CD4-positive, alpha-beta T cell treated with Interferon alpha-2 for 1 hour (primary cell): ENCODE measurements around the gene TUBGCP3.
"Not testable (repeated sequence)": the region's sequence is repeated elsewhere in the genome, so short reads cannot be mapped to it uniquely, and the experiment has no call there.

Experiments used
- DNase-seq, 2 donors: peaks; one replicate each; pipeline ENCODE4 v3.0.0-alpha.2; 2020 to 2022

Gene TUBGCP3

GRCh38 chr13:112576191-112576590, 11.8 kb downstream of the TUBGCP3 start:
- DNase-seq, result no peak

DNA sequence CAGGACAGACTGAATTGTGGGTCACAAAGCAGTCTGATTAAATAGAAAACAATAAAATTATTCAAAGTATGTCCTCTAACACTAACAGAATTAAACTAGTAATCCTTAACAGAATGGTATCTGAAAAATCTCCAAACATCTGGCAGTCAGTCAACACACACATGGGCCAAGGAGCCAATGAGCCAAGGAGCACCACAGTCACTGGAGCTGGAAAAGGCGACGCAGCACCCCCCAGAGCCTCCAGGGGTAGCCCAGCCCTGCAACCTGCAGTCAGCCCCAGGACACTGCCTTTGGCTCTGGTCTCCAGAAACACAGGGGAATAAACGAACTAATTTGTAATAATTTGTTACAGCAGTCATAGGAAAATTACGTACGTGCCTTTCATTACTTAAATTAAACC, 12.3 kb downstream of the TUBGCP3 start:
- no peak for DNase-seq

- no peak for DNase-seq
These were observed 12.9 kb downstream of the TUBGCP3 start for GRCh38 chr13:112574834-112575613.

DNA sequence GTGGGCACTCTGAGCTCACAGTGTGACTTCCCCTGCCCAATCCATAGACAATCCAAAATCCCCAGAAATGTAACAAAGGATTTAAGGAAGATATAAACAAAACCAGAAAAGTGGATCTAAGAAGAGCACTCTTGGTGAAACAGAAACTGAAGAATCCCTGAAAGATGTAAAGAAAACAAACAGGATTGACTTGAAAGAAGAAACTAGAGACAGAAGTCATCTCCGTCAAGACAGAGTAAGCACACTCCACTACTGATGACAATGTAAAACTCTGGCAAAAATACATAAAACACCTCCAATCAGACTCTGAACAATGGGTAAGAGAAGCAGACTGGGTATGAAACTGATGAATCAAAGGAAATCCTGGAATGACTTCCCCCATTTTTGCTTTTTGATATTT, 13.5 kb downstream of the TUBGCP3 start:
- DNase-seq, result no peak

DNA sequence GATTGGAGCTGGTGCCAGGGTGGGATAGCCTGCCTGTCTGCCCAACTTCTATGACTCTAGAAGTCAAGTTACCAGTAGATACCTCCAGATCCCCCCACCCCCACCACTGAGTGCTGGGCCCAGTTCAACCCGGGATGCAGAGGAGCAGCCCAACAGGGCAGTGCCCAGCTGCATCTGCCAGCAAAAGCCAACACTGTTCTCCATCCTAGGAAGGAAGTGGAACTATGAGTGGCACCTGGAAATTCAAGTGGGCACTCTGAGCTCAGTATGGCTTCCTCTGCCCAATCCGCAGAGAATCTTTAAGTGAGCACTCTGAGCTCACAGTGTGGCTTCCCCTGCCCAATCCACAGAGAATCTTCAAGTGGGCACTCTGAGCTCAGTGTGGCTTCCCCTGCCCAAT, 14.2 kb downstream of the TUBGCP3 start:
- no peak for DNase-seq

DNA sequence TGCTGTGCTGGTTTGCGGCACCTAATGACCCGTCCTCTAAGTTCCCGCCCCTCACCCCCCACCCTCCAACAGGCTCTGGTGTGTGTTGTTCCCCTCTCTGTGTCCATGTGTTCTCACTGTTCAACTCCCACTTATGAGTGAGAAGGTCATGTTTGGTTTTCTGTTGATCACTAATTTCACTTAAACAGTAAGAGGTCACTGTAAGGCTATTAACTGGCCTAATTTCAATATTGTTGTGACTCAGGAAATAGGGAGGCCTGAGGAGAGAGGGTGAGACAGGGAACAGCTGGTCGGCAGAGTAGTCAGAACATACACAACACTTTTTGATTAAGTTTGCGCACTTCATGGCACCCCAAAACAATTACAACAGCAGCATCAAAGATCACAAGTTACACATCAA, 15.6 kb downstream of the TUBGCP3 start:
- DNase-seq, result no peak

DNA sequence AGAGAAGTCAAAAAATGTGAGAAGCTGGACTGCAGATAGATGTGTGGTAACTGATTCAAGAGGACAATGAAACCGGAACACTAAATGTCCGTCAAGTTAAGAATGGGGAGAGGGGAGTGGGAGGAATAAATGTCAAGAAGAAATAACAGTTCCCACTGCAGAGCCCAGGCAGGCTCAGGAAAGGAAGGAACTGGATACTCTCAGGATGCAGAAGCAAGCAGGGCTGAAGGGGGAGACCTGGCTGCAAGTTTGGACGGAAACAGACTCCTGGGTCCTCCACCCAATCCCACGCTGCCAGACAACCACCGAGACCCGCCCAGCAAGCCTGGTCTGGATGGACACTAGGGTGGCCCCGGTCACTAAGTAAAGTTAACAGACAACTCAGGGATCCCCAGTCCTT, 18.1 kb downstream of the TUBGCP3 start:
- no peak for DNase-seq

GRCh38 chr13:112567161-112567862, 20.6 kb downstream of the TUBGCP3 start:
- no peak for DNase-seq

GRCh38 chr13:112562786-112563383, 25.1 kb downstream of the TUBGCP3 start:
- DNase-seq, result no peak

GRCh38 chr13:112562254-112562653, 25.7 kb downstream of the TUBGCP3 start:
- DNase-seq, result no peak

GRCh38 chr13:112561478-112561877, 26.5 kb downstream of the TUBGCP3 start:
- DNase-seq, result no peak

GRCh38 chr13:112558696-112559418, 29.1 kb downstream of the TUBGCP3 start:
- no peak for DNase-seq

DNA sequence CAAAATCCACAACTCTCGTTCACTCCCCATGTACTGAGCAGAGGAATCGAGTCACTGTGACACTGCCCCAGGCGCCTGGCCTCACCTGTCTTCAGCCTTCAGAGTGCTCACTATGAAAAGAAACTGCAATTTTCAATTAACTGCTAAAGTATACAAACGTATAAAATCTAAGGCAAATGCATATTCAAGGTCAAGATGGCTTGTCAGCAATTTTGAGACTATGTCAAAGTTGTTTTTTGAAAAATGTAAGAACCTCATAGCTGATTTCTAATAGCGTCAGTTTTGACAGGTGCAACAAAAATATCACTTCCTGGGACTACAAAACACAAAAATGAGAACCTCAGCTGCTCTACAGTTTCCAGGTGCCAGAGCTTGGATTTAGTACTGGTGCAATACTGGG, 31.4 kb downstream of the TUBGCP3 start:
- no peak for DNase-seq

DNA sequence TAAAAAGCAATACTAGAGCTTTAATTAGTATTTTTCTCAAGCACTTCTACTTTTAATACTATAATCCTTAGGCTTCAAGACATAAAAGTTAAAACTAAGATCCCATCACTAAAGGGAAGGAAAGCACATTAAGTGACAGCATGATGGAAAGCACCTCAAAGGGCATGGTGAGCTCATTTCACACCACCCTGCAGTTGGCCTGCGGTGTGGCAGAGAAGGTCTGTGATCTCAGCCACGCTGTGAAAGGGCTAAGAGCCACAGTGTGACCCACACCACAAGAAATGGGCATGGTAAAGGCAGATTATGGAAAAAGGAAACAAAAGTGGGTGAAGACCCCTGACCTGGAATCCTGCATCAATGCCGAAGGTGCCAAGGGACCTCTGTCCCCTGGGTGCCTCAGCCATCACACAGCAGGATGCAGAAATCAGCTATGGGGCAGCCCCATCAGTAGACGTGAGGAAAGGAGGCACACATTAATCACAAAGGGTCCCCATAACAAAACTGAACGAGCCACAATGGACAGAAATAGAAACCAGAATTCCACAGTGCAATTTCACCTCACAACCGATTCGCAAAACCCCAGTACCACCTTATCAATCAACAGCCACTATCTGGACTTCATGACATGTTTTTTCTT, 33.6 kb downstream of the TUBGCP3 start:
- DNase-seq, result no peak

GRCh38 chr13:112548975-112549374, 39.0 kb downstream of the TUBGCP3 start:
- DNase-seq, result not testable (repeated sequence)

DNA sequence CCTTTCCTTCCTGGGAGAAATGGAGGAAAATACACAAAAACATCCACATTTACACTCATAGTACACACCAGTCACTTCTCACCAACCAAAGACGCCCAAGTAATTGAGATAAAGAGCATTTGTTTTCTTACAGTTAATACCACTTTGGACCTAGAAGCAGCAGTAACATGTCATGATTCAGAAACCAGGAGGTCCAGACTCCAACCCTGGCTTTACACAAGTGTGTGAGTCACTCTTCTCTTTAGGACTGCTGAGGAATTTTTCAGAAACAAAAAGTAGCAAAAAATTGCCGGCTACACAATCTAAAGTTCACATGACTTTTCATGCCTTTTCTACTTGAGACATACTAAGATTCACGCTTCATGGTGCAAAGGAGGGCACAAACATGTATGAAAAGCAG, 42.1 kb downstream of the TUBGCP3 start:
- DNase-seq, result no peak

GRCh38 chr13:112532837-112533745, 54.9 kb downstream of the TUBGCP3 start:
- DNase-seq, result no peak

DNA sequence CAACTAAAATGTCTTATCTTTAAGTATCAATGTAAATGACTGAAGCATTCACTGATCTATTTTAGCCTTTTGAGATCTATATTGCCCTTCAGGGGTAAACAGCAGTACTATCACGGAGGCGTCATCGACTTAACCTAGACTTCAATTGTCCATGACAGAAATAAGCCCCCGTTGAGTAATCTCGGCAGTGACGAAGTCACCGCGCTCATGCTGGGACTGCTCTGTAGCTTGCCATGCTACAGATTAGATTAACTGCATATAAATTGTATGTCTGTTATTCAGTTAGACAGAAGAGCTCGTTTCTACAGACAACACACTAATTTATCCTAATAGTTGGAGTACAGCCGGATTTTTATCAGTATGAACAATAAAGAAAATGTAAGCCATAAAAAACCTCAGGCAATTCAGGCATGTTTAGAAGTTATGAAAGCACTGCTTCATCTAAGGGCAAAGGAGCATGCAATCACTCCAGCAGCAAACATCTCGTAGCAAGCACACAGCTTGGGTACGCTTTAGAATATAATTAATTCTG, 56.6 kb downstream of the TUBGCP3 start:
- DNase-seq, result no peak

- no peak for DNase-seq
These were observed 57.1 kb downstream of the TUBGCP3 start for GRCh38 chr13:112530861-112531260.

DNA sequence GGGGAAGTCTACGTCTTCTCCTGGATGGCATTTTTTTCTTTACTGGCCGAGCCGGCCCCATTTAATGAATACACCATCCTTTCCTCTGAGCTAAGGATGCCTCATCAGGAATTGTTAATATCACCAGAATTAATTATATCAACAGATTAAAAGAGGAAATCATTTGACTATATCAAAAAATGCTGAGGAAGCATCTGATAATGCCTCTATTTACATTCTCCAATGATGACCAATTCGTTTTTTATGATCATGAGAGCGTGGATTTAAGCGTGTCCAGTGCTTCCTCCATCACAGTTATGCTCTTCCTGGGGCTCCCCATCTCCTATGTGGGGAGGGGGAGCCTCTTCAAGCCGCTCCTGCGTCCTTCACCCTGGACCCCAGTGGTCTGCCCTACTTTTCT, 58.7 kb downstream of the TUBGCP3 start:
- DNase-seq, result no peak

GRCh38 chr13:112526146-112526853, 61.7 kb downstream of the TUBGCP3 start:
- DNase-seq, result no peak
